OCI-LY7 (cell line): Measurements from ENCODE around the gene CASZ1. TPM values are rescaled to one million over a fixed set of nuclear protein-coding genes. Genes with fewer than 3 reads are reported as not detected.

Experiments used
- BruUV-seq: library from RNA; stranded (reverse); fragments of 400-500 nt; replicated peaks from 2 replicates; lab custom pipeline; 2021; lab: Mats Ljungman, UMichigan
- CTCF ChIA-PET: fragments of 300-600 bp; sonication (Branson Sonifier 250); formaldehyde crosslinking; loops from one replicate; lab custom pipeline; 2022; ENCODE audit warnings: antibody characterized with exemption; ENCODE audit not compliant: unreplicated experiment; lab: Charles Lee
- POLR2A ChIA-PET: fragments of 300-600 bp; sonication (Branson Sonifier 250); formaldehyde crosslinking; loops from one replicate; lab custom pipeline; 2022; ENCODE audit warnings: antibody characterized with exemption; lab: Charles Lee
- DNase-seq: peaks from one replicate; pipeline ENCODE4 v3.0.0-alpha.2; 2015; ENCODE audit warnings: low spot score
- H2AFZ ChIP-seq: fragments of 200-600 bp; sonication (generic), shearing (Covaris generic); 2 replicates; pipeline ENCODE4 v1.6.1; 2014; ENCODE audit warnings: mild to moderate bottlenecking, antibody characterized with exemption, low read length, moderate library complexity
- H3K27ac ChIP-seq: fragments of 200-600 bp; sonication (generic); 2 replicates; pipeline ENCODE4 v1.5.1; 2014; ENCODE audit warnings: mixed run types, low read depth, mild to moderate bottlenecking, moderate library complexity, low read length, inconsistent platforms; ENCODE audit not compliant: poor library complexity, severe bottlenecking
- H3K36me3 ChIP-seq: fragments of 200-600 bp; sonication (generic); 2 replicates; pipeline ENCODE4 v1.6.1; 2014; ENCODE audit warnings: mild to moderate bottlenecking, antibody characterized with exemption, low read length, moderate library complexity, mixed read lengths; ENCODE audit not compliant: insufficient read depth
- H3K4me1 ChIP-seq: fragments of 200-600 bp; sonication (generic); 2 replicates; pipeline ENCODE4 v1.5.1; 2014; ENCODE audit warnings: mild to moderate bottlenecking, low read length; ENCODE audit not compliant: insufficient read depth, poor library complexity, severe bottlenecking
- H3K4me2 ChIP-seq: fragments of 200-600 bp; sonication (generic); 2 replicates; pipeline ENCODE4 v1.6.1; 2014; ENCODE audit warnings: mild to moderate bottlenecking, low read length
- H3K4me3 ChIP-seq: fragments of 200-600 bp; sonication (generic); 2 replicates; pipeline ENCODE4 v1.5.1; 2014; ENCODE audit warnings: mild to moderate bottlenecking, low read depth, low read length; ENCODE audit not compliant: poor library complexity, severe bottlenecking
- H3K79me2 ChIP-seq: fragments of 200-600 bp; sonication (generic); 2 replicates; pipeline ENCODE4 v1.6.1; 2016; ENCODE audit warnings: low read depth, mild to moderate bottlenecking, low read length, moderate library complexity, mixed read lengths; ENCODE audit not compliant: insufficient read depth
- H3K9me2 ChIP-seq: fragments of 200-600 bp; sonication (generic); 2 replicates; pipeline ENCODE4 v1.6.1; 2016; ENCODE audit warnings: mild to moderate bottlenecking, low read length, mixed read lengths; ENCODE audit not compliant: insufficient read depth
- H3K9me3 ChIP-seq: fragments of 200-600 bp; sonication (generic); 2 replicates; pipeline ENCODE4 v1.6.1; 2014; ENCODE audit warnings: mild to moderate bottlenecking, mixed run types, low read length, mixed read lengths
- H4K20me1 ChIP-seq: fragments of 200-600 bp; sonication (generic); 2 replicates; pipeline ENCODE4 v1.6.1; 2014; ENCODE audit warnings: mild to moderate bottlenecking, antibody characterized with exemption, low read length, moderate library complexity, mixed read lengths; ENCODE audit not compliant: insufficient read depth
- EZH2phosphoT487 ChIP-seq: fragments of 200-600 bp; sonication (generic); IDR thresholded peaks from 2 replicates; pipeline ENCODE4 v1.6.1; 2018; ENCODE audit warnings: low read depth, borderline replicate concordance, mild to moderate bottlenecking, mixed run types, antibody characterized with exemption, low read length, moderate library complexity, mixed read lengths
- intact Hi-C: fragments of 100-400 bp; cut with micrococcal nuclease; formaldehyde crosslinking; loops from one replicate; pipeline ENCODE4 v1.10.0; 2022; ENCODE audit not compliant: unreplicated experiment
- total RNA-seq, 2 experiments: library from RNA; depleted of rRNA in 1 of 2; stranded (reverse); fragments of >200 nt in 1 of 2; shearing (Covaris generic) in 1 of 2; gene quantifications; 2 replicates each; pipeline ENCODE4 v1.2.3, GENCODE V29; 2014 to 2022
- TF ChIP-seq, protein P1 (sequence below): fragments of 200-600 bp; sonication (generic); conservative IDR thresholded peaks from 2 replicates; pipeline ENCODE4 v1.5.1; 2014; ENCODE audit warnings: mild to moderate bottlenecking, antibody characterized with exemption, low read length, moderate library complexity, mixed read lengths

CASZ1 gene
- total RNA-seq, 2 experiments from 2014 or later, result 3.3 to 3.9 TPM

GRCh38 chr1:10716840-10717239 is 79.6 kb downstream of the CASZ1 start:
- no peak overlapping the region for H3K27ac ChIP-seq
- CTCF ChIA-PET, result no interaction called here
- H3K4me3 ChIP-seq, result no peak overlapping the region
- H3K4me2 ChIP-seq, result no peak overlapping the region
- BruUV-seq, result no TSS peak
- no peaks in the 10 kb centered on the region for H3K9me3 ChIP-seq
- no peaks in the 10 kb centered on the region for H3K79me2 ChIP-seq
- POLR2A ChIA-PET, result interaction anchor here (0.6 kb wide), 1 partner anchor 1387 kb away, joined by 4 read pairs; no protein-coding TSS in a partner anchor
- no peaks in the 10 kb centered on the region for H4K20me1 ChIP-seq
- DNase-seq, result no peak
- no peak overlapping the region for H2AFZ ChIP-seq
- TF ChIP-seq, protein P1, sequence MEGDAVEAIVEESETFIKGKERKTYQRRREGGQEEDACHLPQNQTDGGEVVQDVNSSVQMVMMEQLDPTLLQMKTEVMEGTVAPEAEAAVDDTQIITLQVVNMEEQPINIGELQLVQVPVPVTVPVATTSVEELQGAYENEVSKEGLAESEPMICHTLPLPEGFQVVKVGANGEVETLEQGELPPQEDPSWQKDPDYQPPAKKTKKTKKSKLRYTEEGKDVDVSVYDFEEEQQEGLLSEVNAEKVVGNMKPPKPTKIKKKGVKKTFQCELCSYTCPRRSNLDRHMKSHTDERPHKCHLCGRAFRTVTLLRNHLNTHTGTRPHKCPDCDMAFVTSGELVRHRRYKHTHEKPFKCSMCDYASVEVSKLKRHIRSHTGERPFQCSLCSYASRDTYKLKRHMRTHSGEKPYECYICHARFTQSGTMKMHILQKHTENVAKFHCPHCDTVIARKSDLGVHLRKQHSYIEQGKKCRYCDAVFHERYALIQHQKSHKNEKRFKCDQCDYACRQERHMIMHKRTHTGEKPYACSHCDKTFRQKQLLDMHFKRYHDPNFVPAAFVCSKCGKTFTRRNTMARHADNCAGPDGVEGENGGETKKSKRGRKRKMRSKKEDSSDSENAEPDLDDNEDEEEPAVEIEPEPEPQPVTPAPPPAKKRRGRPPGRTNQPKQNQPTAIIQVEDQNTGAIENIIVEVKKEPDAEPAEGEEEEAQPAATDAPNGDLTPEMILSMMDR, result no peak
- TF ChIP-seq EZH2phosphoT487, result no peak
- no peaks in the 10 kb centered on the region for H3K9me2 ChIP-seq
- no peaks in the 10 kb centered on the region for H3K36me3 ChIP-seq
- intact Hi-C loops, result no loop called here
- H3K4me1 ChIP-seq, result no peaks in the 10 kb centered on the region

DNA sequence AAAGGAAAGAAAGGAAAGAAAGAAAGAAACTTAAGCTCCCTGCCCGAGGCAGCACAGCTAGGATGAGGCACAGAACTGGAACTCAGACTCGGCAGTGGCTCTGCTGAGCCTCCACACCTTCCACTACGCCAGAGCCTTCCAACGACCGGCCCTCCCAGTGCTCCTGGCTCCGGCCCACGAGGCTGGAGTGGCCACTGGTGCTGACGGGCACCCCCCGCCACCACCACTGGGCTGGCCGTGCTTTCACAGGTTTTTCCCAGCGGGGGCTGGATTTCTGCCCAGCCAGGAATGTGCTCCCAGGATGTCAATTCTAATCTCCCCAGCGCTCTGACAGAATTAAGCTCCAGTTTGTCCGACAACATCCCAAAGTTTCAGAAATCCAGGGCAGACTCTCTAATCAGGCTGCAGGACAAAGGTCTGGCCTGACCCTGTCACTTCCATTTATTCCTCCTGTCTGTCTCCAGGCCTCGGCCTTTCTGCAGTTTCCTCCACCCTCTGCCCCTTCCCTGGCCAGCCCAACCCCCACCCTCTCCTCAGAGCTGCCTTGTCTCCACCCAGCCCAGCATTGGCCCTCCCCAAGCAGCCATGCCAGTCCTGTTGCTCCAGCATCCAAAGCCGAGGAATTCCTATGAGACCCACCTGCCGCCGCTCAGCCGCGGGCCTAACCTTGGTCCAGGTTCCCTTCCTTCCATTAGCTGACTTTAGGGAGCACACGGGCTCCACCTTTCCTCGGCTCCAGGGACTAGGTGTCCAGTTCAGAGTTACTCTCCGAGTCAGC is 81.9 kb downstream of the CASZ1 start:
- TF ChIP-seq EZH2phosphoT487, result no peak
- TF ChIP-seq, protein P1, result no peak
- H3K4me2 ChIP-seq, result no peak overlapping the region
- H2AFZ ChIP-seq, result no peak overlapping the region
- no peaks in the 10 kb centered on the region for H3K9me2 ChIP-seq
- H3K27ac ChIP-seq, result no peak overlapping the region
- POLR2A ChIA-PET, result no interaction called here
- CTCF ChIA-PET, result no interaction called here
- no peaks in the 10 kb centered on the region for H4K20me1 ChIP-seq
- H3K4me1 ChIP-seq, result no peaks in the 10 kb centered on the region
- intact Hi-C loops, result no loop called here
- H3K36me3 ChIP-seq, result no peaks in the 10 kb centered on the region
- DNase-seq, result no peak
- no peak overlapping the region for H3K4me3 ChIP-seq
- H3K9me3 ChIP-seq, result no peaks in the 10 kb centered on the region
- no peaks in the 10 kb centered on the region for H3K79me2 ChIP-seq
- BruUV-seq, result no TSS peak

GRCh38 chr1:10713614-10714013 is 82.8 kb downstream of the CASZ1 start:
- no peak for DNase-seq
- no peaks in the 10 kb centered on the region for H3K36me3 ChIP-seq
- H3K4me3 ChIP-seq, result no peak overlapping the region
- BruUV-seq, result no TSS peak
- H3K27ac ChIP-seq, result no peak overlapping the region
- no peak overlapping the region for H3K4me2 ChIP-seq
- no peaks in the 10 kb centered on the region for H3K79me2 ChIP-seq
- H3K9me3 ChIP-seq, result no peaks in the 10 kb centered on the region
- no peak overlapping the region for H2AFZ ChIP-seq
- ChIA-PET POLR2A (no interaction called here), CTCF (no interaction called here)
- H3K4me1 ChIP-seq, result no peaks in the 10 kb centered on the region
- TF ChIP-seq EZH2phosphoT487, result no peak
- TF ChIP-seq, protein P1, result no peak
- no peaks in the 10 kb centered on the region for H3K9me2 ChIP-seq
- no peaks in the 10 kb centered on the region for H4K20me1 ChIP-seq
- intact Hi-C loops, result no loop called here
